ENCODE results near the gene PNMA1. TPM values are rescaled to one million over a fixed set of nuclear protein-coding genes. Genes with fewer than 3 reads are reported as not detected.
A peak's percentile ranks its signal among the peaks of the same experiment; 100 is the strongest.

The PNMA1 gene
- total and polyA plus RNA-seq, 2 donors (not counting 1 experiment from before 2014, with no cell fraction given), result 9.5 to 31.6 TPM

- Mint-ChIP-seq H3K4me3 (peak overlapping the region; percentile 92), H3K4me1 (peaks cover 82% of the 10 kb centered on the region), H3K9me3 (ENCODE audit: insufficient read depth) (no peaks in the 10 kb centered on the region), H3K27ac (peak overlapping the region; percentile 97), H3K27me3 (no peaks in the 10 kb centered on the region)
- Histone ChIP-seq H3K9me3 (ENCODE audit: control extremely low read depth in 1 of 3, control insufficient read depth in 2 of 3, insufficient read depth in 1 of 3, low read length in 2 of 3) (no peaks in the 10 kb centered on the region), H3K4me1 (ENCODE audit: control insufficient read depth in 2 of 2, insufficient read depth in 2 of 2, low read length in 2 of 2) (peaks cover 79 to 85% of the 10 kb centered on the region in 2 donors), H2AFZ (ENCODE audit: insufficient read depth, low read depth, low read length, poor library complexity, severe bottlenecking) (no peak overlapping the region), H3K27ac (ENCODE audit: low read length in 2 of 2) (peak overlapping the region; percentile 98), H3K4me3 (ENCODE audit: control extremely low read depth in 1 of 5, extremely low read depth in 1 of 5, insufficient read depth in 1 of 5, low read depth in 2 of 5, low read length in 4 of 5) (peak overlapping the region in 1 of 5 experiments; percentile 61), H3K9ac (ENCODE audit: low read length) (peak overlapping the region; percentile 31), H3K27me3 (replicated peaks in 1 of 4; ENCODE audit: control extremely low read depth in 1 of 4, control insufficient read depth in 3 of 4, insufficient read depth in 4 of 4, low read length in 3 of 4) (no peaks in the 10 kb centered on the region), H3K36me3 (replicated peaks in 1 of 2; ENCODE audit: control extremely low read depth in 1 of 2, control insufficient read depth in 1 of 2, extremely low read depth in 1 of 2, insufficient read depth in 2 of 2, low read length in 1 of 2) (peaks cover 0 to 6% of the 10 kb centered on the region in 2 experiments), H3K79me2 (ENCODE audit: control insufficient read depth, insufficient read depth, low read length) (peaks cover 93% of the 10 kb centered on the region), H3K4me2 (replicated peaks; ENCODE audit: low read depth, low read length, poor library complexity, severe bottlenecking) (peak overlapping the region; percentile 93), H4K20me1 (ENCODE audit: control insufficient read depth, insufficient read depth, low read length, poor library complexity, severe bottlenecking) (peaks cover 48% of the 10 kb centered on the region)
- WGBS (ENCODE audit: insufficient coverage), result no CpG with 5 or more reads among the region's 2 CpGs
- ChIA-PET POLR2A (interaction anchor here (0.7 to 12.5 kb wide), 4 partner anchors 8 to 1139 kb away, joined by 4 to 183 read pairs (median 8); no protein-coding TSS in a partner anchor), CTCF (interaction anchor here (0.8 to 16.2 kb wide), 7 partner anchors 13 to 64 kb away, joined by 3 to 220 read pairs (median 5); no protein-coding TSS in a partner anchor)
- ATAC-seq (ENCODE audit: low read depth) (no peak), DNase-seq (no peak)
- intact Hi-C loops (cut with micrococcal nuclease), result no loop called here
- no peak for TF ChIP-seq CTCF (IDR thresholded peaks at IDR 0.05)
- no peak for TF ChIP-seq EZH2 (IDR thresholded peaks at IDR 0.05; ENCODE audit: borderline replicate concordance, insufficient read depth, low read depth, low read length, poor library complexity, severe bottlenecking)
Observed at GRCh38 chr14:73761618-73762355, 47.6 kb upstream of the PNMA1 start.
